Esophagus mucosa (tissue), 1 donor: ENCODE measurements around the gene CLHC1. TPM values are rescaled to one million over a fixed set of nuclear protein-coding genes. Genes with fewer than 3 reads are reported as not detected.
A peak's percentile ranks its signal among the peaks of the same experiment; 100 is the strongest.
"Not testable (repeated sequence)": the region's sequence is repeated elsewhere in the genome, so short reads cannot be mapped to it uniquely, and the experiment has no call there.

ENCODE experiments used
- ATAC-seq: fragments of 200-7000 bp; cut with Tn5 transposase; one replicate; pipeline ENCODE4 v1.9.1; 2020
- total RNA-seq: library from RNA; stranded (reverse); gene quantifications from one replicate; pipeline ENCODE4 v1.2.4, GENCODE V29; 2023
- donor health status: DM: yes; HTN: yes; CAD: no.

CLHC1 gene
- total RNA-seq: 5.3 TPM

- ATAC-seq: peak; percentile 95
Observed at GRCh38 chr2:55232084-55232862, at the start of gene CLHC1, which contains the start of gene RPS27A. Gene CLHC1 (minus strand): TSS chr2:55232293. CDS start chr2:55222411, 9,882 bp downstream. Gene RPS27A (plus strand): TSS chr2:55232688. CDS start chr2:55232825, 137 bp downstream.

- ATAC-seq: not testable (repeated sequence)
Observed at GRCh38 chr2:55280851-55281546, 48.9 kb upstream of the CLHC1 start.

- not testable (repeated sequence) for ATAC-seq
Observed at GRCh38 chr2:55279859-55280424, 47.8 kb upstream of the CLHC1 start.

GRCh38 chr2:55279214-55279835, 47.2 kb upstream of the CLHC1 start:
- not testable (repeated sequence) for ATAC-seq

- no peak for ATAC-seq
Observed at GRCh38 chr2:55277310-55277709, 45.2 kb upstream of the CLHC1 start.

GRCh38 chr2:55274346-55274745, 42.3 kb upstream of the CLHC1 start:
- not testable (repeated sequence) for ATAC-seq

- ATAC-seq: peak; percentile 32
Observed at GRCh38 chr2:55269645-55269990, 37.5 kb upstream of the CLHC1 start.

GRCh38 chr2:55268907-55269644, 37.0 kb upstream of the CLHC1 start, which contains the start of gene MTIF2:
Gene MTIF2 (minus strand): TSS chr2:55269231. CDS start chr2:55263858, 5,373 bp downstream.
- peak; percentile 99 for ATAC-seq

- ATAC-seq: no peak
Observed at GRCh38 chr2:55268288-55268906, 36.3 kb upstream of the CLHC1 start.

GRCh38 chr2:55259586-55259985, 27.5 kb upstream of the CLHC1 start:
- not testable (repeated sequence) for ATAC-seq

- ATAC-seq: no peak
Observed at GRCh38 chr2:55252832-55253231, 20.7 kb upstream of the CLHC1 start.

- ATAC-seq: no peak
Observed at GRCh38 chr2:55247025-55247424, 14.9 kb upstream of the CLHC1 start.

GRCh38 chr2:55245411-55245810, 13.3 kb upstream of the CLHC1 start:
- ATAC-seq: no peak

GRCh38 chr2:55242617-55243016, 10.5 kb upstream of the CLHC1 start:
- no peak for ATAC-seq

GRCh38 chr2:55241582-55241981, 9.5 kb upstream of the CLHC1 start:
- ATAC-seq: not testable (repeated sequence)

GRCh38 chr2:55239656-55240222, 7.6 kb upstream of the CLHC1 start:
- ATAC-seq: no peak

- no peak for ATAC-seq
Observed at GRCh38 chr2:55236992-55237543, 5.0 kb upstream of the CLHC1 start.

GRCh38 chr2:55235724-55236538, 3.8 kb upstream of the CLHC1 start:
- no peak for ATAC-seq

- no peak for ATAC-seq
Observed at GRCh38 chr2:55233658-55233940, 1.5 kb upstream of the CLHC1 start.
